ENCODE data around the gene MPPE1. TPM values are rescaled to one million over a fixed set of nuclear protein-coding genes. Genes with fewer than 3 reads are reported as not detected.

Gene MPPE1
- total and polyA plus RNA-seq, 2 donors from 2014 or later: 48.1 to 71.8 TPM

DNA sequence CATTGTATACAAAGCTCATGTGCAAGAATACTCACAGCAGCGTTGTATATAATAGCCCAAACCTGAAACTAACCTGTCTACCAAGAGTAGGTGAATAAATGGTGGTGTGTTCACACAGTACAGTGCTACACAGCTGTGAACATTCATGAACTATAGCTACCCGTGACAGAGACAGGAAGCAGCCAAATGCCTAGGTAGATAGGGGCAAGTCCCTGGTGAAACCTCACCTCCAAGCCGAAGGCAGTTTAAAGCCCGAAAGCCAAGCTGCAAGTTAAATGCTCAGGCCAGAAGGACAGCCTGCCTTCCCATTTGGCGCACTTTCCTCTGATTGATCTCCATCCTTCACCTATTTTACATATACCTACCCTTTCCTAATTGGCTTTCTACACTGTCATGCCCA is 36.7 kb upstream of the MPPE1 start:
- Histone ChIP-seq H3K4me1 (ENCODE audit: control insufficient read depth in 2 of 3, insufficient read depth in 2 of 3, low read depth in 1 of 3, low read length in 3 of 3) (peaks cover 0 to 4% (median 3%) of the 10 kb centered on the region in 3 donors), H3K4me3 (ENCODE audit: low read length in 3 of 3) (no peak overlapping the region), H3K36me3 (ENCODE audit: control insufficient read depth in 2 of 3, insufficient read depth in 3 of 3, low read length in 3 of 3) (no peaks in the 10 kb centered on the region), H3K27ac (ENCODE audit: low read depth in 2 of 2, low read length in 2 of 2) (no peak overlapping the region), H3K9ac (ENCODE audit: low read length in 3 of 3) (no peak overlapping the region), H3K27me3 (ENCODE audit: control insufficient read depth, insufficient read depth, low read length) (no peaks in the 10 kb centered on the region), H3K9me3 (ENCODE audit: control insufficient read depth in 2 of 3, insufficient read depth in 1 of 3, low read length in 3 of 3) (no peaks in the 10 kb centered on the region)
- TF ChIP-seq, protein P1, sequence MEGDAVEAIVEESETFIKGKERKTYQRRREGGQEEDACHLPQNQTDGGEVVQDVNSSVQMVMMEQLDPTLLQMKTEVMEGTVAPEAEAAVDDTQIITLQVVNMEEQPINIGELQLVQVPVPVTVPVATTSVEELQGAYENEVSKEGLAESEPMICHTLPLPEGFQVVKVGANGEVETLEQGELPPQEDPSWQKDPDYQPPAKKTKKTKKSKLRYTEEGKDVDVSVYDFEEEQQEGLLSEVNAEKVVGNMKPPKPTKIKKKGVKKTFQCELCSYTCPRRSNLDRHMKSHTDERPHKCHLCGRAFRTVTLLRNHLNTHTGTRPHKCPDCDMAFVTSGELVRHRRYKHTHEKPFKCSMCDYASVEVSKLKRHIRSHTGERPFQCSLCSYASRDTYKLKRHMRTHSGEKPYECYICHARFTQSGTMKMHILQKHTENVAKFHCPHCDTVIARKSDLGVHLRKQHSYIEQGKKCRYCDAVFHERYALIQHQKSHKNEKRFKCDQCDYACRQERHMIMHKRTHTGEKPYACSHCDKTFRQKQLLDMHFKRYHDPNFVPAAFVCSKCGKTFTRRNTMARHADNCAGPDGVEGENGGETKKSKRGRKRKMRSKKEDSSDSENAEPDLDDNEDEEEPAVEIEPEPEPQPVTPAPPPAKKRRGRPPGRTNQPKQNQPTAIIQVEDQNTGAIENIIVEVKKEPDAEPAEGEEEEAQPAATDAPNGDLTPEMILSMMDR (IDR thresholded peaks at IDR 0.05; ENCODE audit: borderline replicate concordance, extremely low read depth, insufficient read depth): no peak
- DNase-seq (no peak), FAIRE-seq (no peak)
- intact Hi-C loops (cut with DNase I): loop anchor here (5.0 kb wide), 1 partner anchor 53 kb away; no protein-coding TSS in a partner anchor

DNA sequence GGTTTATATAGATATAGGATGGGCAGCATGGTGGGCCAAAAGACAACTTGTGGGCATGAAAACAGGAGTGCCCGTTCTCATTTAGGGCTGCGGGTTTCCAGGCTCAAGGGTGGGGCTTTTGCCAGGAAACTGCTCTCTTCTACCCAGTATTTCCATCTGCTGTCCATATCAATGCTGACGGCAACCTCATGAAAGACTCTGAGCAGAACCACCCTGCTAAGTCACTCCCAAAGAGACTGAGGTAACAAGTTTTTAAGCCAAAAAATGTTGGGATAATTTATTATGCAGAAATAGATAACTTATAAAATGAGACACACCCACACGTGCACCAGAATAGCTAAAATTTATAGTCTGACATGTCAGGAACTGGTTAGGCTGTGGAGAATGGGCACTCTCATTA is 36.1 kb upstream of the MPPE1 start:
- peaks cover 0 to 4% (median 3%) of the 10 kb centered on the region in 3 donors for H3K4me1 ChIP-seq (ENCODE audit: control insufficient read depth in 2 of 3, insufficient read depth in 2 of 3, low read depth in 1 of 3, low read length in 3 of 3)
- FAIRE-seq (no peak), DNase-seq (no peak)
- H3K36me3 ChIP-seq (ENCODE audit: control insufficient read depth in 2 of 3, insufficient read depth in 3 of 3, low read length in 3 of 3): no peaks in the 10 kb centered on the region
- H3K27ac ChIP-seq (ENCODE audit: low read depth in 2 of 2, low read length in 2 of 2): no peak overlapping the region
- TF ChIP-seq, protein P1 (IDR thresholded peaks at IDR 0.05; ENCODE audit: borderline replicate concordance, extremely low read depth, insufficient read depth): no peak
- no peaks in the 10 kb centered on the region for H3K27me3 ChIP-seq (ENCODE audit: control insufficient read depth, insufficient read depth, low read length)
- H3K9me3 ChIP-seq (ENCODE audit: control insufficient read depth in 2 of 3, insufficient read depth in 1 of 3, low read length in 3 of 3): no peaks in the 10 kb centered on the region
- intact Hi-C loops (cut with DNase I): loop anchor here (5.0 kb wide), 1 partner anchor 53 kb away; no protein-coding TSS in a partner anchor
- no peak overlapping the region for H3K9ac ChIP-seq (ENCODE audit: low read length in 3 of 3)
- H3K4me3 ChIP-seq (ENCODE audit: low read length in 3 of 3): no peak overlapping the region

DNA sequence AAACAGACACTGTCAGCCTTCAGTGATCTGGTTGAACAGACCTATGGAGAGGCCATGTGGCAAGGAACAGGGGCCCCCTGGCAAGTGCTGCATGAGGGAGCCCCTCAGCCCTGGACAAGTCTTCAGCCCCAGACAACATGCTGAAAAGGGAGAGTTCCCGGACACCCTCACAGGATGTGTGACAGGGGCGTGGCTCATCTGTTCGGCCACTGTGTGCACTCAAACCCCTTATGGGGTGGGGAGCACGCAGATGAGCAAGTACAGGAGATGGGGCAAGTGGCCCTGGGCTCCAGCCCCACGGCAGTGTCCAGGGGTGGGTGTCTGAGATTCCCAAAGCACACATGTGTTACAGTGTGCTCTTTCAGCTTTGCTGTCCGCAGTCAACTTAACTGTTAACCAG is 35.4 kb upstream of the MPPE1 start:
- TF ChIP-seq, protein P1 (IDR thresholded peaks at IDR 0.05; ENCODE audit: borderline replicate concordance, extremely low read depth, insufficient read depth): no peak
- no peak for FAIRE-seq
- H3K36me3 ChIP-seq (ENCODE audit: control insufficient read depth in 2 of 3, insufficient read depth in 3 of 3, low read length in 3 of 3): no peaks in the 10 kb centered on the region
- H3K4me3 ChIP-seq (ENCODE audit: low read length in 3 of 3): no peak overlapping the region
- no peak for DNase-seq
- peaks cover 0 to 4% (median 3%) of the 10 kb centered on the region in 3 donors for H3K4me1 ChIP-seq (ENCODE audit: control insufficient read depth in 2 of 3, insufficient read depth in 2 of 3, low read depth in 1 of 3, low read length in 3 of 3)
- H3K9ac ChIP-seq (ENCODE audit: low read length in 3 of 3): no peak overlapping the region
- no peak overlapping the region for H3K27ac ChIP-seq (ENCODE audit: low read depth in 2 of 2, low read length in 2 of 2)
- intact Hi-C loops (cut with DNase I): loop anchor here (5.0 kb wide), 1 partner anchor 54 kb away; no protein-coding TSS in a partner anchor
- H3K9me3 ChIP-seq (ENCODE audit: control insufficient read depth in 2 of 3, insufficient read depth in 1 of 3, low read length in 3 of 3): no peaks in the 10 kb centered on the region
- no peaks in the 10 kb centered on the region for H3K27me3 ChIP-seq (ENCODE audit: control insufficient read depth, insufficient read depth, low read length)

DNA sequence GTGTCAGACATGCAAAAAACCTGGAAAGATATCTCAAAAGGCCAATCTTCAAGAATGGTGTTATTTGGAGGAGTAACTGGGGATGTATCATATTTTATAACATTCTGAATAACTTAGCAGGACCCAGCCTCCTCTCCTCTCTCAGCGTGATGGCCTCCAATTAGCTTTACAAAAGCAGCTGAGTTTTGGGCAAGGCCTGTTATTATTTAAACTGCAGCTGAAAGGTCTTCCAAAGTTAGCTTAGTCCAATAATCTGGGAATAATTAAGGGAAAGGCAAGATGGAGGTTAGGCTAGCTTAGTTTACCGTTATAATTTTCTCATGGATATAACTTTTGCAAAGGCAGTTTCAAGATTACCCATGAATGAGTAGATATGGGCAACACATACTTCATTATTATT is 32.8 kb upstream of the MPPE1 start:
- DNase-seq (no peak), FAIRE-seq (no peak)
- Histone ChIP-seq H3K4me1 (ENCODE audit: control insufficient read depth in 2 of 3, insufficient read depth in 2 of 3, low read depth in 1 of 3, low read length in 3 of 3) (no peaks in the 10 kb centered on the region), H3K4me3 (ENCODE audit: low read length in 3 of 3) (no peak overlapping the region), H3K27me3 (ENCODE audit: control insufficient read depth, insufficient read depth, low read length) (no peaks in the 10 kb centered on the region), H3K36me3 (ENCODE audit: control insufficient read depth in 2 of 3, insufficient read depth in 3 of 3, low read length in 3 of 3) (no peaks in the 10 kb centered on the region), H3K27ac (ENCODE audit: low read depth in 2 of 2, low read length in 2 of 2) (no peak overlapping the region), H3K9ac (ENCODE audit: low read length in 3 of 3) (no peak overlapping the region), H3K9me3 (ENCODE audit: control insufficient read depth in 2 of 3, insufficient read depth in 1 of 3, low read length in 3 of 3) (no peaks in the 10 kb centered on the region)
- intact Hi-C loops (cut with DNase I): loop anchor here (5.0 kb wide), 1 partner anchor 56 kb away; no protein-coding TSS in a partner anchor
- TF ChIP-seq, protein P1 (IDR thresholded peaks at IDR 0.05; ENCODE audit: borderline replicate concordance, extremely low read depth, insufficient read depth): no peak
